Measurements from ENCODE around the gene HCK. TPM values are rescaled to one million over a fixed set of nuclear protein-coding genes. Genes with fewer than 3 reads are reported as not detected.
A peak's percentile ranks its signal among the peaks of the same experiment; 100 is the strongest.

The HCK gene
- total RNA-seq, 2 donors from 2014 or later: 5.5 to 9.7 TPM

- DNase-seq: no peak
- intact Hi-C loops (cut with DNase I, micrococcal nuclease): no loop called here
Measured at GRCh38 chr20:32051720-32052089, 337 bp upstream of the HCK start.

DNA sequence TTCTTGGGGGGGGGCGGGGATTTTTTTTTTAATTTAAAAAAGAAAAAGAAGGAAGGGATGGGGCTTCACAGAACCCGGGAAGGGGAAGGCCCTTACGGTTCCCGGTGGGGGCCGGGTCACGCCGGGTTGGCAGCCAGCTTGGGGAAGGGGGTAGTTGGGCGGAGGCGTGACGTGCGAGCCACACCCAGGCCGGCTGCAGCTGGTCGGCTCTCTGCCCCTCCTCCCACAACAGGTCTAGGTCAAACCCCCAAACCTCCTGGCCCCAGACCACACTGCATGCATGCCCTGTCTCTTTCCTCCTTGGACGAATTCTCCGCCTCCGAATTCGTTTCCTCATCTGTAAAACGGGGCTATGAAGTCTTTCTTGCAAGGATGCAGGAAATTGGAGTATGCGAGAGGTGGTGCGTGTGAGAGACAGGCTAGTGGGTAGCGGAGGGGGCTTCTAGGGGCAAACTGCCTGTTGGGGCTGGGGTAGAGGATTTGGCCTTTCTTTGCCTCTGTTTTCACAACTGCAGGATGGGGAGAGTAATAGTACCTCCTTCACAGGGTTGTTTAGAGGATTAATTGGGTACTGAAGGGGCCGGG lies 828 bp downstream of the HCK start:
- DNase-seq: peak; percentile 51 to 54
- peak; percentile 47 for ATAC-seq
- intact Hi-C loops (cut with DNase I, micrococcal nuclease): no loop called here

More at GRCh38 chr20:32051720-32052089, 337 bp upstream of the HCK start:
- ATAC-seq: no peak

GRCh38 chr20:32053648-32054047 lies 1.6 kb downstream of the HCK start:
- intact Hi-C loops (cut with DNase I, micrococcal nuclease): no loop called here
- ATAC-seq (no peak), DNase-seq (no peak)

DNA sequence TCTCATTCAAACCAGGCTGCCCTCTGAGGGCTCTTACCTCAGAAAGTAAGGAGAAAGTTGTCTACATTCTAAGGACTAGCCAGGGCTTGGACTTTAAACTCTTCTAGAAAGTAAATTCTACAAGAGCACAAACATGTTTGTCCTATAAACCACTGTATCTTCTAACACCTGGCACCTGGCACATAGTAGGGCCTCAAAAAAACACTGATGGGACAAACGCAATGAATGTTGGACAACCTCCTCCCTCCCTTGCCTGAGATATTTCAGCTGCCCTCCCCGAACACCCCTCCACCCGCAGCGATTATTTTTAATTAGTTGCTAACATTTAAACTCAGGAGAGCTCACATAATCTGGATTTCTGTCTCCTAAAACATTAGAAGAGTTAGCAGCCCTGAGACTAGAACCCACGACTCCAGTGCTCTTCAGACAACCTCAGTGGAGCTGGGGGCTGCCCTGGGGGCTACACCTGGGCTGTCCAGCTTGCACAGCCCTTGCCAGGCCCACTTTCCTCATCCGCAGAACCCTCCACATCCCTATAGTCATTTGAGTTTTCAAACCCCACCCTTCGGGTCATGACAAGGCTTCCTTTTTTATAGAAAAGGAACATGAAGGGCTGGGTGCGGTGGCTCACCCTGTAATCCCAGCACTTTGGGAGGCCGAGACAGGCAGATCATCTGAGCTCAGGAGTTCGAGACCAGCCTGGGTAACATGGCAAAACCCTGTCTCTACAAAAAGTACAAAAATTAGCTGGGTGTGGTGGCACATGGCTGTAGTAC lies 4.9 kb downstream of the HCK start:
- ATAC-seq: no peak
- no peak for DNase-seq
- intact Hi-C loops (cut with DNase I, micrococcal nuclease): no loop called here

DNA sequence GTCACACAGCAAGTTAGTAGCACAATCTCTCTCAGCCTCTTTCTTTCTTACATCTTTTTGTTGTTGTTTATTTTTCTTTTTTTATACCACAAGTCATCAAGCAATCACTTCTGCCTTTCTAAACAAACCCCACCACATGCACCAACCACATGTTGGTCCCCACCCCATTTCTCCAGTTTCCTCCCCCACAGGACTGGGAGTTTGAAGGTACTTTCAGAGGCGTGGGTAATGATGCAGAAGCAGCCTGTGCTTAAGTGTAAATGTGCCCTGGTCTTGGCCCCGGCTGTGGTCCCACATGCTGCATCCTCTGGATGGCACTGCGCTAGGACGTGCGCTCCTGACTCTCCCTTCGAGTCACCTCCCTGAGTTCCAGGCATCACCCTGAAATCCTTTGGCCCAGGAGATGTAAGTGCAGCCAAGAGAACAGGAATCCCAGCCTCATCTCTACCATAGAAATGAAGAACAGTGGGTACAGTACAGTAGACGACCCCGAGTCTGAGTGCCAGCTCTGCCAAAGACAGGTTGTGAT lies 5.7 kb downstream of the HCK start:
- ATAC-seq (no peak), DNase-seq (no peak)
- intact Hi-C loops (cut with DNase I, micrococcal nuclease): no loop called here

DNA sequence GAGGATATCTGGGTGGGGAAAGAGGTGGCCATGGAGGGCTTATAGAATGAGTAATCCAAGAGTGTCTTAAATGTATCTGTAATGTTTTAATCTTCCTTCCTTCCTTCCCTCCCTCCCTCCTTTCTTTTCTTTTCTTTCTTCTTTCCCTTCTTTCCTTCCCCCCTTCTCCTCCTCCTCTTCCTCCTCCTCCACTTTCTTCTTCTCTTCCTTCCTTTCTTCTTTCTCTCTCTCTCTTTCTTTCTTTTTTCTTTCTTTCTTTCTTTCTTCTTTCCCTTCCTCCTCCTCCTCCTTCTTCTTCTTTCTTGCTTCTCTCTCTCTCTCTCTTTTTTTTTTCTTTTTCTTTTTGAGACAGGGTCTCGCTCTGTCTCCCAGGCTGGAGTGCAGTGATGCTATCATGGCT lies 7.1 kb downstream of the HCK start:
- DNase-seq: no peak
- intact Hi-C loops (cut with DNase I, micrococcal nuclease): no loop called here
- ATAC-seq: no peak

- intact Hi-C loops (cut with DNase I, micrococcal nuclease): no loop called here
- DNase-seq: peak; percentile 27 to 38
- ATAC-seq: peak; percentile 26
Measured at GRCh38 chr20:32062776-32063170, 10.7 kb downstream of the HCK start.

DNA sequence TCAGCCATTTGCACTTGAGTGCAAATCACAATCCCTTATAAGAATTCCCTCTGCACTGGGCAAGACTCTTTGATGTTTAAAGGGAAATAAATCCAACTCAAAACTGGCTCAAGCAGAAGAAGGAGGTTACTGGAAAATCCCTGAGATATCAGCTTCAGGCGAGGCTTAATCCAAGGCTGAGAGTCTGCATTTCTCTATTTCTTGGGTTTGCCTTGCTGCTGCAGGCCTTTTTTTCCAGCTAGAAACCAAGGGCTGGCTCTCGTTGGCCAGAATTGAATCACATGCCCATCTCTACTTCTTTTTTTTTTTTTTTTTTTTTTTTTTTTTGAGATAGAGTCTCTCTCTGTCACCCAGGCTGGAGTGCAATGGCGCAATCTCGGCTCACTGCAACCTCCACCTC lies 11.7 kb downstream of the HCK start:
- DNase-seq (no peak), ATAC-seq (no peak)
- intact Hi-C loops (cut with DNase I, micrococcal nuclease): no loop called here

DNA sequence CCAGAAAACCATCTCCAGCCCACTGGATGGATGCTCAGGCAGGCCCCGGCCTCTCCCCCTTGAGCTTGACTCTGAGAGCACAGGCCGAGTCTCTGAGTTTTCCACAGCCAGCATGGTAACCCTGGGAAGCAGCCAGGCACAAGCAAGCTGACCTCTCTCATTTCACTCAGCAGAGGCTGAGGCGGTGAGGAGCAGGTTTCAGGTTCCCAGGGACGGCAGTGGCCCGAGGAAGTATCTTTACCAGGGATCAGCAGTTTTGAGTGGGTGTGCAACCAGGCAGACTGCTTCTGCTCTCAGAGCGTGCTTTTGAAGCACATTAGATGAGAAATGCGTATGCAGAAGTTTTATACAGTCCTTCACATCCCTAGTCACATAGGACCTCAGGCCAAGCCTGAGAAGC lies 12.6 kb downstream of the HCK start:
- ATAC-seq (no peak), DNase-seq (no peak)
- intact Hi-C loops (cut with DNase I, micrococcal nuclease): no loop called here

DNA sequence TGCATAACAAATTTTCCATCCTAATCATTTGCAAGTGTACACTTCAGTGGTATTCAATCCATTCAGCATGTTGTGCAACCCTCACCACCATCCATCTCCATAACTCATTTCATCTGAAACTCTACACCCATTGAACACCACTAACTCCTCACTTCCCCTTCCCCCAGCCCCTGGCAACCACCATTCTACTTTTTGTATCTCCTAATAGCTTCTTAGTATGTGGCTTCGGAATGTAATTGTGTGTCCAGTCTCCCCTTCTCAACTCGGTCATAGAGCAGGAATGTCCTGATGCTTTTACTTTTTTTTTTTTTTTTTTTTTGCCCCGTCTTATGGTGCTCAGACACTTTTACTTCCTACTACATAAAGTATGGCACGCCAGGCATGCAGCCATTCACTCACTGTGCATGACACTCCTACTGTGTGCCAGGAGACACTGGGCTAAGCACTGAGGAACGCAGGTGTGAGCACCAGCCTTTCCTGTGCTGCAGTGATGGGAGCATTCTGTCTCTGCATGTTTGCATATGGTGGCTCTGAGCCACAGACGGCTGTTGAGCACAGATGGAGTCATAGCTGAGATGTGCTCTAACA lies 15.3 kb downstream of the HCK start:
- ATAC-seq (no peak), DNase-seq (no peak)
- intact Hi-C loops (cut with DNase I, micrococcal nuclease): no loop called here

DNA sequence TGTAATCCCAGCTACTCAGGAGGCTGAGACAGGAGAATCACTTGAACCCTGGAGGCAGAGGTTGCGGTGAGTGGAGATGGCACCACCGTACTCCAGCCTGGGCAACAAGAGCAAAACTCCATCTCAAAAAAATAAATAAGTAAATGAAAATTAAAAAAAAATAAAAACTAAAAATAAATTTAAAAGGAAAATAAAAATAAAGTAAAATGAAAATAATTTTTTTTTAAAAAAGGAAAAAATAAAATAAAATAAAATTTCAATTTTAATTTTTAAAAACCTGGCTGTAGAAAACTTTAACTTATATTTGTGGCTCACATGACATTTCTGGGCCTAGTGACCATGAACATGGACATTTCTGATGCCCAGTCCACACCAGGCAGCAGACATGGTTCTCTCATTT lies 16.1 kb downstream of the HCK start:
- DNase-seq (no peak), ATAC-seq (no peak)
- intact Hi-C loops (cut with DNase I, micrococcal nuclease): no loop called here

DNA sequence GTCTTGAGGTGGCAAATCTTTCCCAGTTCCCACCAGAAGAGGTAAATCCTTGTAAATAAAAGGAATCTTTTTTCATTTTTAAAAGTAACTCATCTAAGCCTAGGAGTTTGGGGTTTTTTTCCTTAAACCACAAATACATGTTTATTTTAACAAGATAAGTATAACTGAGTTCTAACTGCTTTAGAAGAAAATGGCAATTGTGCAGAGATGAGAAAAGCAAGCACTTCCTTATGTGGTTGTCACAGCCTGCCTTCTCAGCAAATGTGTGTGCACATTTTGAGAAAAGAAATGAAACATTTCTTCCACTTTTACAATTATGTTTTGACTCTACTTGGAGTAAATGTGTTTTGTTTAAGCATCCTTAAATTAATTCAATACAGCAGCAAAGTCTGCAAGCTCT lies 17.7 kb downstream of the HCK start:
- DNase-seq (no peak), ATAC-seq (no peak)
- intact Hi-C loops (cut with DNase I, micrococcal nuclease): no loop called here

- intact Hi-C loops (cut with DNase I, micrococcal nuclease): no loop called here
- no peak for DNase-seq
- ATAC-seq: no peak
Measured at GRCh38 chr20:32070282-32070681, 18.2 kb downstream of the HCK start.

GRCh38 chr20:32070690-32071213 lies 18.7 kb downstream of the HCK start:
- ATAC-seq (no peak), DNase-seq (no peak)
- intact Hi-C loops (cut with DNase I, micrococcal nuclease): no loop called here

GRCh38 chr20:32071395-32072167 lies 19.5 kb downstream of the HCK start:
- no peak for DNase-seq
- no peak for ATAC-seq

GRCh38 chr20:32072168-32072750 lies 20.2 kb downstream of the HCK start:
- intact Hi-C loops (cut with DNase I, micrococcal nuclease): no loop called here
- no peak for ATAC-seq
- no peak for DNase-seq

More at GRCh38 chr20:32071395-32072167, 19.5 kb downstream of the HCK start:
- intact Hi-C loops (cut with DNase I, micrococcal nuclease): no loop called here

DNA sequence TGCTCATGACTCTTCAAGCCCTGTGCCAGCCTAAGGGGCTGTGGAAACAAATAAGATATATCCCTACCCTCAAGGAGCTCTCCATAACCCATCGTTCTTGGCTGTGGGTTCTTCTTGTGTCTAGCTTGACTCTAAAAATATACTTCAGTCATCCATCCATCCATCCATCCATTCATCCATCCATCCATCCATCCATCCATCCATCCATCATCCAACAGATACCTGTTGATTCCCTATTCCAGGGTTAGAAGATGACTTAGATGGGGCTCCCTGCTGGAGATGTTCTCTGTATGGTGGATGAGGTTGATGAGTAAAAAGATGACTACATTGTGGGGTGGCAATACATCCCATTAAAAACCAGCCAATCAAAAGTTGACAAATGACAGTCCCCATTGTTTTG lies 23.5 kb downstream of the HCK start:
- ATAC-seq (no peak), DNase-seq (no peak)
- intact Hi-C loops (cut with DNase I, micrococcal nuclease): no loop called here

DNA sequence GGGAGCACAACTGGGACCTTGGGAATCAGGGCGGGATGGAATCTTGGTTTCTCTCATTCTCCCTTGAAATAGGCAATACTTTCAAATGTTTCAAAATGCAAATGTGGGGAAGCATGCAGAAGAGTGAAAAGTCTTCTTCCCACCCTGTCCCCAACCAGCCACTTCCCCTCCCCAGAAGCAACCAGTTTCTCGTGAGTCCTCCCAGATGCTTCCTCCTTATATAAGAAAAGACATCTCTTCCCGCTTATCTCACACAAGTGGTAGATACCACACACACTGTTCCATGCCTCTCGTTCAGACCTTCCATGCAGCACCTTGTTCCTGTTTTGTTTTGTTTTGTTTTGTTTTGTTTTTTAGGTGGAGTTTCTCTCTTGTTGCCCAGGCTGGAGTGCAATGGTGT lies 25.1 kb downstream of the HCK start:
- intact Hi-C loops (cut with DNase I, micrococcal nuclease): no loop called here
- DNase-seq (no peak), ATAC-seq (no peak)

- intact Hi-C loops (cut with DNase I, micrococcal nuclease): no loop called here
- ATAC-seq: no peak
- no peak for DNase-seq
Measured at GRCh38 chr20:32078322-32078721, 26.3 kb downstream of the HCK start.

All from left colon (tissue), 2 donors.